B cell (primary cell): ENCODE measurements around the gene HLA-DMB. TPM values are rescaled to one million over a fixed set of nuclear protein-coding genes. Genes with fewer than 3 reads are reported as not detected.

ENCODE experiments used
- ATAC-seq: fragments of 200-7000 bp; cut with Tn5 transposase; one replicate; pipeline ENCODE4 v1.10.0; 2021; ENCODE audit warnings: low read depth, mild to moderate bottlenecking, moderate number of reproducible peaks, moderate library complexity
- CTCF ChIA-PET: fragments of 350-600 bp; sonication (Branson Sonifier 250); formaldehyde crosslinking; loops from one replicate; lab custom pipeline; 2021; ENCODE audit warnings: antibody characterized with exemption, inconsistent platforms; lab: Charles Lee
- POLR2A ChIA-PET: fragments of 350-600 bp; sonication (Branson Sonifier 250); formaldehyde crosslinking; loops from one replicate; lab custom pipeline; 2021; ENCODE audit warnings: antibody characterized with exemption; lab: Charles Lee
- DNase-seq: peaks from one replicate; pipeline ENCODE4 v3.0.0; 2013
- H2AFZ ChIP-seq: 2 replicates; pipeline ENCODE4 v1.6.1; 2012; ENCODE audit warnings: mild to moderate bottlenecking, low read depth, low read length; ENCODE audit not compliant: insufficient read depth, poor library complexity, severe bottlenecking
- H3K27ac ChIP-seq, 2 donors: 1 replicate in 1 of 2; 2 replicates in 1 of 2; pipeline ENCODE4 v1.5.1; 2012 to 2013; ENCODE audit warnings: low read length in 2 of 2, mild to moderate bottlenecking in 2 of 2, moderate library complexity in 1 of 2
- H3K27me3 ChIP-seq, 4 experiments: fragments of 200-600 bp in 1 of 4; sonication (generic) in 1 of 4; replicated peaks in 1 of 4; 1 replicate in 2 of 4; 2 replicates in 2 of 4; pipeline versions ENCODE4 v1.6.1 to v1.7.0; 2013 to 2016; ENCODE audit warnings: low read length in 3 of 4, mild to moderate bottlenecking in 2 of 4, mixed read lengths in 1 of 4, moderate library complexity in 1 of 4; ENCODE audit not compliant: insufficient read depth in 4 of 4, control insufficient read depth in 3 of 4; ENCODE audit errors: control extremely low read depth in 1 of 4
- H3K36me3 ChIP-seq, 2 experiments: replicated peaks in 1 of 2; 1 replicate in 1 of 2; 2 replicates in 1 of 2; pipeline versions ENCODE4 v1.6.1 to v1.7.1; 2013; ENCODE audit warnings: low read length in 1 of 2; ENCODE audit not compliant: insufficient read depth in 2 of 2, control insufficient read depth in 1 of 2; ENCODE audit errors: control extremely low read depth in 1 of 2, extremely low read depth in 1 of 2
- H3K4me1 ChIP-seq, 2 donors: fragments of 200-600 bp in 1 of 2; sonication (generic) in 1 of 2; 1 replicate in 1 of 2; 2 replicates in 1 of 2; pipeline versions ENCODE4 v1.5.1 to v1.6.1; 2013 to 2017; ENCODE audit warnings: low read length in 2 of 2; ENCODE audit not compliant: control insufficient read depth in 2 of 2, insufficient read depth in 2 of 2
- H3K4me2 ChIP-seq: replicated peaks from 2 replicates; pipeline ENCODE3; 2012; ENCODE audit warnings: mild to moderate bottlenecking, low read depth, low read length; ENCODE audit not compliant: poor library complexity, severe bottlenecking
- H3K4me3 ChIP-seq, 5 experiments: fragments of 200-600 bp in 1 of 5; sonication (generic) in 1 of 5; 1 replicate in 3 of 5; 2 replicates in 2 of 5; pipeline versions ENCODE4 v1.5.1 to v1.7.0; 2011 to 2016; ENCODE audit warnings: low read length in 4 of 5, mild to moderate bottlenecking in 4 of 5, low read depth in 2 of 5, control low read depth in 1 of 5, moderate library complexity in 1 of 5; ENCODE audit not compliant: insufficient read depth in 1 of 5; ENCODE audit errors: control extremely low read depth in 1 of 5, extremely low read depth in 1 of 5
- H3K79me2 ChIP-seq: fragments of 200-600 bp; sonication (generic); one replicate; pipeline ENCODE4 v1.6.0; 2016; ENCODE audit warnings: low read length; ENCODE audit not compliant: control insufficient read depth, insufficient read depth
- H3K9ac ChIP-seq: fragments of 200-600 bp; sonication (generic); 2 replicates; pipeline ENCODE4 v1.6.1; 2017; ENCODE audit warnings: mild to moderate bottlenecking, low read length, moderate library complexity
- H3K9me3 ChIP-seq, 3 donors: one replicate each; pipeline versions ENCODE4 v1.6.1 to v1.7.1; 2013; ENCODE audit warnings: low read length in 2 of 3; ENCODE audit not compliant: control insufficient read depth in 2 of 3, insufficient read depth in 1 of 3; ENCODE audit errors: control extremely low read depth in 1 of 3
- H4K20me1 ChIP-seq: 2 replicates; pipeline ENCODE4 v1.6.0; 2012; ENCODE audit warnings: mild to moderate bottlenecking, low read length; ENCODE audit not compliant: insufficient read depth, control insufficient read depth, poor library complexity, severe bottlenecking
- H3K27ac Mint-ChIP-seq: one replicate; pipeline ENCODE4 v1.8.0; 2021; ENCODE audit warnings: mixed read lengths
- H3K27me3 Mint-ChIP-seq: one replicate; pipeline ENCODE4 v1.8.0; 2021; ENCODE audit warnings: mixed read lengths
- H3K4me1 Mint-ChIP-seq: one replicate; pipeline ENCODE4 v1.8.0; 2021; ENCODE audit warnings: mixed read lengths
- H3K4me3 Mint-ChIP-seq: one replicate; pipeline ENCODE4 v1.8.0; 2021; ENCODE audit warnings: mixed read lengths
- H3K9me3 Mint-ChIP-seq: one replicate; pipeline ENCODE4 v1.8.0; 2022; ENCODE audit warnings: mixed read lengths; ENCODE audit not compliant: insufficient read depth
- CTCF ChIP-seq: fragments of 200-600 bp; IDR thresholded peaks from one replicate; pipeline ENCODE4 v1.8.0; 2022; ENCODE audit warnings: antibody characterized with exemption, mild to moderate bottlenecking
- EZH2 ChIP-seq: IDR thresholded peaks from 2 replicates; pipeline ENCODE4 v1.6.1; 2012; ENCODE audit warnings: borderline replicate concordance, low read depth, mild to moderate bottlenecking, moderate library complexity, low read length; ENCODE audit not compliant: insufficient read depth, poor library complexity, severe bottlenecking
- WGBS: methylation state at CpG from one replicate; pipeline ENCODE4 v1.1.5; 2013; ENCODE audit warnings: missing lambda C conversion rate; ENCODE audit not compliant: insufficient coverage; 5-methylcytosine and 5-hydroxymethylcytosine counted together
- intact Hi-C: fragments of 100-400 bp; cut with micrococcal nuclease; formaldehyde crosslinking; loops from one replicate; pipeline ENCODE4 v1.10.0; 2022
- polyA plus RNA-seq: library from polyadenylated mRNA; depleted of rRNA; stranded (reverse); fragments of >200 nt; gene quantifications from 2 replicates; pipeline ENCODE4 v1.2.3, GENCODE V29; 2012
- total RNA-seq, 2 donors: library from RNA; stranded (reverse); fragments of 120-200 nt in 1 of 2; gene quantifications; 1 replicate in 1 of 2; 2 replicates in 1 of 2; pipeline versions ENCODE4 v1.2.3 to v1.2.4, GENCODE V29; 2013 to 2022

HLA-DMB gene
- total and polyA plus RNA-seq, 2 donors (not counting 1 experiment from before 2014, with no cell fraction given), result 593 to 656 TPM

GRCh38 chr6:32953775-32954174 lies 12.9 kb upstream of the HLA-DMB start:
- Histone ChIP-seq H3K4me1 (peaks cover 63 to 77% of the 10 kb centered on the region in 2 donors), H3K79me2 (peaks cover 94% of the 10 kb centered on the region), H3K9ac (peak overlapping the region; percentile 89), H3K4me3 (peak overlapping the region in 2 of 5 experiments; percentile 93 to 98), H4K20me1 (no peaks in the 10 kb centered on the region), H3K27me3 (no peaks in the 10 kb centered on the region), H3K9me3 (no peaks in the 10 kb centered on the region), H2AFZ (peak overlapping the region; percentile 4), H3K36me3 (peaks cover 0 to 23% of the 10 kb centered on the region in 2 experiments), H3K4me2 (peak overlapping the region; percentile 81), H3K27ac (peak overlapping the region; percentile 91 to 92)
- DNase-seq (no peak), ATAC-seq (no peak)
- ChIA-PET CTCF (interaction anchor here (0.6 to 13.5 kb wide), 17 partner anchors 16 to 195 kb away, joined by 3 to 822 read pairs (median 7); partner anchors contain the start of genes BRD2, HLA-DMB, PSMB9 and TAP1), POLR2A (interaction anchor here (1.0 to 10.7 kb wide), 14 partner anchors 10 to 115 kb away, joined by 3 to 349 read pairs (median 8); partner anchors contain the start of genes BRD2, HLA-DMB, PSMB8 and PSMB9)
- Mint-ChIP-seq H3K4me1 (peaks cover 78% of the 10 kb centered on the region), H3K27ac (peak overlapping the region; percentile 98), H3K9me3 (no peaks in the 10 kb centered on the region), H3K27me3 (no peaks in the 10 kb centered on the region), H3K4me3 (peak overlapping the region; percentile 96)
- intact Hi-C loops, result loop anchor here (1.0 to 2.0 kb wide), 6 partner anchors 12 to 69 kb away; partner anchors contain the start of gene HLA-DMB
- TF ChIP-seq CTCF (no peak), EZH2 (no peak)
- 76% methylated on average over 4 of the region's 4 CpGs for WGBS
